Measurements from ENCODE around the gene PPP1R36.

Gene PPP1R36

GRCh38 chr14:64638625-64639024 lies 88.9 kb downstream of the PPP1R36 start:
- FAIRE-seq (no peak), DNase-seq (ENCODE audit: low spot score) (no peak)

Data from urothelium cell line (cell line).